T-helper 17 cell (primary cell): ENCODE results near the gene RMND5A. TPM values are rescaled to one million over a fixed set of nuclear protein-coding genes. Genes with fewer than 3 reads are reported as not detected.

Experiments used
- ATAC-seq: fragments of 150-1000 bp; cut with Tn5 transposase; 2 replicates; pipeline ENCODE4 v1.10.0; 2021; ENCODE audit warnings: mild to moderate bottlenecking, moderate library complexity
- DNase-seq, 3 donors: peaks; one replicate each; pipeline versions ENCODE4 v3.0.0 to v3.0.0-alpha.2; 2020 to 2021
- H3K9me3 ChIP-seq: one replicate; pipeline ENCODE4 v1.7.0; 2013; ENCODE audit warnings: low read length, mild to moderate bottlenecking; ENCODE audit not compliant: control insufficient read depth, poor library complexity, severe bottlenecking
- H3K27ac Mint-ChIP-seq: one replicate; pipeline ENCODE4 v1.8.0; 2022; ENCODE audit warnings: mild to moderate bottlenecking, moderate library complexity, mixed read lengths
- H3K27me3 Mint-ChIP-seq: one replicate; pipeline ENCODE4 v1.8.0; 2022; ENCODE audit warnings: mixed read lengths
- H3K36me3 Mint-ChIP-seq: one replicate; pipeline ENCODE4 v1.8.0; 2022; ENCODE audit warnings: low read depth, mixed read lengths
- H3K4me1 Mint-ChIP-seq: one replicate; pipeline ENCODE4 v1.8.0; 2022; ENCODE audit warnings: mild to moderate bottlenecking, mixed read lengths
- H3K4me3 Mint-ChIP-seq: one replicate; pipeline ENCODE4 v1.8.0; 2022; ENCODE audit warnings: mild to moderate bottlenecking, moderate library complexity, mixed read lengths
- total RNA-seq, 4 donors: library from RNA in 2 of 4; stranded (reverse) in 2 of 4; gene quantifications; one replicate each; pipeline ENCODE4 v1.2.3 and lab custom pipeline; 2022 to 2026

The RMND5A gene
- total RNA-seq, 2 donors from 2014 or later = 28.4 to 42.3 TPM

DNA sequence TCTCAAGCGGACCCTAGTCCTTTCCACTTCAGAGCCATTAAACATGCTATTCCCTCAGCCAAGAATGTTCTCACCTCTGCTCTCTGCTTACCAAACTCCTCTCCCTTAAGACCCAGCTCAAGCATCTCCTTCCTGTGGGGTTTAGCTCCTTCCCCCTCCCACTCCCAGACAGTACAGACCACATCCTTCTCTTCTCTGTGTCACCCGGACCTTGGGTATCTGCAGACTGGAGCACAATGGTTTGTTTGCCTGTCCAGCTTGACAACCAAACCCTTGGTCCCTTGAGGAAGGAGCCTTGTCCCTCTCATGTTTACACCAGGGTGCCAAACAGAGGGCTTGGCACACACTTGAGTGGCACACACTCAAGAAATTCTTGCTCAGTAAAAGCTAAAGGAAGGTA, 74.8 kb downstream of the RMND5A start:
- DNase-seq (no peak), ATAC-seq (no peak)
- peaks cover 35% of the 10 kb centered on the region for H3K27me3 Mint-ChIP-seq
- no peak overlapping the region for H3K27ac Mint-ChIP-seq
- no peak overlapping the region for H3K4me3 Mint-ChIP-seq
- peaks cover 6% of the 10 kb centered on the region for H3K9me3 ChIP-seq
- H3K36me3 Mint-ChIP-seq = peaks cover 5% of the 10 kb centered on the region
- peaks cover 18% of the 10 kb centered on the region for H3K4me1 Mint-ChIP-seq

DNA sequence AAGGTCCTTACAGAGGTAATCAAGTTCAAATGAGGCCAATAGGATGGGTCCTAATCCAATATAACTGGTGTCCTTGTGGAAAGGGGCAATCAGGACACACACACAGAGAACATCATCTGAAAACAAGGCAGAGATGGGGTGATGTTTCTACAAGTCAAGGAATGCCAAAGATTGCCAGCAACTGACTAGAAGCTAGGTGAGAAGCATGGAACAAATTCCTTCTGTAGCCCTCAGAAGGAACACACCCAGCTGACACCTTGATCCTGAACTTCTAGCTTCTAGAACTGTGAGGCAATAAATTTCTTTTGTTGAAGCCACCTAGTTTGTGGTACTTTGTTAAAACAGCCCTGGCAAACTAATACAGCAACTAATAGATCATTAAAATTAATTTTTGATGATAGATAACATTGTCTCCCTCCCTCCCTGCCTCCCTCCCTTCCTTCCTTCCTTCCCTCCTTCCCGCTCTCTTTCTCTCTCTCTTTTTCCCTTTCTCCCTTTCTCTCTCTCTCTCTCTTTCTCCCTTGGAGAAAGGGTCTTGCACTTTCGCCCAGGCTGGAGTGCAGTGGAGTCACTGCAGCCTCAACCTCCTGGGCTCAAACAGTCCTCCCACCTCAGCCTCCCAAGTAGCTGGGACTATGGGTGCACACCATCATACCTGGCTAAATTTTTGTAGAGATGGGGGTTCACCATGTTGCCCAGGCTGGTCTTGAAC, 80.9 kb downstream of the RMND5A start:
- ATAC-seq = no peak
- Mint-ChIP-seq H3K27ac (no peak overlapping the region), H3K4me1 (no peaks in the 10 kb centered on the region), H3K27me3 (peaks cover 6% of the 10 kb centered on the region), H3K36me3 (peaks cover 2% of the 10 kb centered on the region), H3K4me3 (no peak overlapping the region)
- DNase-seq = no peak
- H3K9me3 ChIP-seq = peaks cover 6% of the 10 kb centered on the region

GRCh38 chr2:86806059-86806857, 86.2 kb downstream of the RMND5A start:
- Mint-ChIP-seq H3K4me1 (peaks cover 17% of the 10 kb centered on the region), H3K4me3 (no peak overlapping the region), H3K27ac (no peak overlapping the region), H3K27me3 (peaks cover 30% of the 10 kb centered on the region), H3K36me3 (peaks cover 2% of the 10 kb centered on the region)
- no peaks in the 10 kb centered on the region for H3K9me3 ChIP-seq
- ATAC-seq (no peak), DNase-seq (no peak)

- H3K27ac Mint-ChIP-seq = peak overlapping the region; percentile 4
- peaks cover 38% of the 10 kb centered on the region for H3K27me3 Mint-ChIP-seq
- DNase-seq (no peak), ATAC-seq (no peak)
- peak overlapping the region; percentile 98 for H3K4me3 Mint-ChIP-seq
- peaks cover 17% of the 10 kb centered on the region for H3K4me1 Mint-ChIP-seq
- peaks cover 2% of the 10 kb centered on the region for H3K36me3 Mint-ChIP-seq
- H3K9me3 ChIP-seq = no peaks in the 10 kb centered on the region
These were observed 87.0 kb downstream of the RMND5A start for GRCh38 chr2:86807133-86807467.

DNA sequence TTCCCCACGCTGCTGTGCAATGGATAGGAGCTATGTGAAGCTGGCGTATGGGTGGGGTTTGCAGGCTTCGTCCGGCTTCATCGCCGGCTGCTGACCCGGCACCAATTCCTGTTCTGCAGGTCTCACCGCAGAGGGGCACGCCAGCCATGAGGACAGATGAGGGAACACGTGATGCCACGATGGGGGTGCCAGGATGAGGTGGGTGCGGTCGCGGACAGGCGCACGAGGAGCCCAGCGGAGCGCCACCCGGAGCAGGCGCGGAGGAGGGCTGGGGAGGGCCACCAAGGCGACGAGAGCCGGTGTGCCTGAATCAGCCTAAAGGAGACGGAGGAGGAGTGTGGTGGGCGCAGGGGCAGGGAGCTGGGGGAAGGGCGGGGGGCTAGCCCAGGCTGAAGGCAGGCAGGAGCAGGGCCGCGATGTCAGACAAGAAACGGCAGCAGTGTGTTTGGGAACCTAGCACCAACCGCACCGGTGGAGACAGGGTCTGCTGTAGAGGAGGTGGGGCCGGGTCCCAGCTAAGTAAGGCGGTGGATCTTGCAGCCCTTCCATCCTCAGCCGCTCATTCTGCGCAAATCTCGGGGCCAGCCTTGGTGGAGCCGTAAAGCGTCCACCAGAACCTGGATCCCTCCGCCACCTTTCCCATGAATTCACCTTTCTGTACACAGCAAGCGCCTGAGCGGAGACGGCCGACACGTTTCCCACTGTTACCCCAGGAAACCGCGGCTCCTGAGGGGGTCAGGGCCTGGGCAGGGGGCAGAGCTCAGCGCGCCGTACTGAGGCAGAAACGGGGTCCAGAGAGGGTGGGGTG, 87.6 kb downstream of the RMND5A start:
- Mint-ChIP-seq H3K4me1 (peaks cover 17% of the 10 kb centered on the region), H3K36me3 (peaks cover 2% of the 10 kb centered on the region), H3K27me3 (peaks cover 44% of the 10 kb centered on the region), H3K4me3 (peak overlapping the region; percentile 98), H3K27ac (peak overlapping the region; percentile 4)
- DNase-seq (no peak), ATAC-seq (peak; percentile 49)
- H3K9me3 ChIP-seq = no peaks in the 10 kb centered on the region

- Mint-ChIP-seq H3K4me3 (peak overlapping the region; percentile 98), H3K27me3 (peaks cover 53% of the 10 kb centered on the region), H3K36me3 (peaks cover 2% of the 10 kb centered on the region), H3K27ac (no peak overlapping the region), H3K4me1 (peaks cover 17% of the 10 kb centered on the region)
- DNase-seq (peak; percentile 74 to 87 (median 76)), ATAC-seq (peak; percentile 96)
- no peaks in the 10 kb centered on the region for H3K9me3 ChIP-seq
These were observed 88.4 kb downstream of the RMND5A start for GRCh38 chr2:86808315-86809161.

DNA sequence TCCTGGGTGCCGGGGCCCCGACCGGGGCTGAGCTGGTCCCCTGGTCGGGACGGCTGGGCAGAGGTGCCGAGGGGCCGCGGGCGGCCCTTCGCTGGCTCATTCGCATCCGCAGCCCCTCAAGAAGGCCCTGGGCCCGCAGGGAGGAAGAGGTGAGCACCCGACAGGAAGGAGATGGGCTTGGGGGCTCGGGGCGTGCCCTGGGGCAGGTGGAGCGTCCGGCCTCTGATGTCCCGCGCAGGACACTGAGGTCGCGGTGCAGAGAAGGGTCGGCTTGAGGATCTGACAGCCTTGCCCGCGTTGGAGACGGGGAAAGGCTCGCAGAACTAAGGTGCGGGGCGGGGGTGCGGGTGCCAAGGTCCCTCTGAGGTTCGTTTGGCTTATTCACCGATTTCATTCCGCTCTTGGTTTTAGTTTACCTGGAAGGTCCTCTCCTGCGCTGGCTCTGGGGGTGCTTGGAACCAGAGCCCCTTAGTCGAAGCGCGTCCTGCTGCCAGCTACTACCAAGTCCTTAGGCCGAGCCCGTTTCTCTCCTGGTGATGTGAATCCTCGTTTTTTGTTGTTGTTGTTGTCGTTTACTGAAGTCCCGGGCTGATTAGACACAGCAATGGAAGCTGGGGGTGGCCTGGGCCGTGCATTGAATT, 89.5 kb downstream of the RMND5A start:
- H3K4me3 Mint-ChIP-seq = no peak overlapping the region
- no peak for ATAC-seq
- H3K27me3 Mint-ChIP-seq = peaks cover 57% of the 10 kb centered on the region
- H3K4me1 Mint-ChIP-seq = peaks cover 17% of the 10 kb centered on the region
- H3K9me3 ChIP-seq = no peaks in the 10 kb centered on the region
- no peak overlapping the region for H3K27ac Mint-ChIP-seq
- peaks cover 2% of the 10 kb centered on the region for H3K36me3 Mint-ChIP-seq
- DNase-seq = no peak

GRCh38 chr2:86815611-86816010, 95.5 kb downstream of the RMND5A start:
- DNase-seq = no peak
- ATAC-seq = no peak
- no peaks in the 10 kb centered on the region for H3K9me3 ChIP-seq

DNA sequence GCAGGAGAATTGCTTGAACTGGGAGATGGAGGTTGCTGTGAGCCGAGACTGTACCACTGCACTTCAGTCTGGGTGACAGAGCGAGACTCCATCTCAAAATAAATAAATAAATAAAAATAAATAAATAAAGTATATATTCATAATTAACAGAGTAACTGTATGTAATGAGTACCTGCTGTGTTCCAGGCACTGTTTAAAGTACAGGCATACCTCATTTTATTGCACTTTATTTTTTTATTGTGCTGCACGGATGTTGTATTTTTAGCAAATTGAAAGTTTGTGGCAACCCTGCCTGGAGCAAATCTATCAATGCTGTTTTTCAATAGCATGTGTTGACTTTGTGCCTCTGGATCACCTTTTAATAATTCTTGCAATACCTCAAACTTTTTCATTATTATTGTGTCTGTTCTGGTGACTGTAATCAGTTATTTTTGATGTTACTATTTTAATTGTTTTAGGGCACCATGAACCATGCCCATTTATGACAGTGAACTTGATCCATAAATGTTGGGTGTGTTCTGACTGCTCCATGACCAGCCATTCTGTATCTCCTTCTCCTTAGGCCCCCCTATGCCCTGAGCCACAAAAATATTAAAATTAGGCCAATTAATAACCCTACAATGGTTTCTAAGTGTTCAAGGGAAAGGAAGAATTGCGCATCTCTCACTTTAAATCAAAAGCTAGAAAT, 98.2 kb downstream of the RMND5A start:
- H3K27me3 Mint-ChIP-seq = peaks cover 46% of the 10 kb centered on the region

More at GRCh38 chr2:86815611-86816010, 95.5 kb downstream of the RMND5A start:
- H3K4me1 Mint-ChIP-seq = no peaks in the 10 kb centered on the region
- no peak overlapping the region for H3K4me3 Mint-ChIP-seq
- H3K27ac Mint-ChIP-seq = no peak overlapping the region
- no peaks in the 10 kb centered on the region for H3K36me3 Mint-ChIP-seq
- peaks cover 65% of the 10 kb centered on the region for H3K27me3 Mint-ChIP-seq

DNA sequence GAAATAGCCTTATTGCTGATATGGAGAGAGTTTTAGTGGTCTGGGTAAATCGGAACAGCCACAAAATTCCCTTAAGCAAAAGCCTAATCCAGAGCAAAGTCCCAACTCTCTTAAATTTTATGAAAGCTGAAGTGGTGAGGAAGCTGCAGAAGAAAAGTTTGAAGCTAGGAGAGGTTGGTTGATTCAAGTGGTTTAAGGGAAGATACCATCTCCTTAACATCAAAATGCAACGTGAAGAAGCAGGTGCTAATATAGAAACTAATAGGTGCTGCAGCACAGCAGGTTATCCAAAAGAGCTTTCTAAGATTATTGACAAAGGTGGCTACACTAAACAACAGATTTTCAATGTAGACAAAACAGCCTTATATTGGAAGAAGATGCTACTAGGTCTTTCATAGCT, 98.9 kb downstream of the RMND5A start:
- ATAC-seq (no peak), DNase-seq (no peak)
- peaks cover 5% of the 10 kb centered on the region for H3K36me3 Mint-ChIP-seq
- no peak overlapping the region for H3K27ac Mint-ChIP-seq
- no peaks in the 10 kb centered on the region for H3K9me3 ChIP-seq
- H3K4me1 Mint-ChIP-seq = no peaks in the 10 kb centered on the region
- H3K27me3 Mint-ChIP-seq = peaks cover 39% of the 10 kb centered on the region
- no peak overlapping the region for H3K4me3 Mint-ChIP-seq

More for the DNA sequence above, 98.2 kb downstream of the RMND5A start:
- Mint-ChIP-seq H3K4me1 (no peaks in the 10 kb centered on the region), H3K27ac (no peak overlapping the region), H3K36me3 (peaks cover 2% of the 10 kb centered on the region), H3K4me3 (no peak overlapping the region)
- no peak for ATAC-seq
- H3K9me3 ChIP-seq = no peaks in the 10 kb centered on the region
- no peak for DNase-seq

DNA sequence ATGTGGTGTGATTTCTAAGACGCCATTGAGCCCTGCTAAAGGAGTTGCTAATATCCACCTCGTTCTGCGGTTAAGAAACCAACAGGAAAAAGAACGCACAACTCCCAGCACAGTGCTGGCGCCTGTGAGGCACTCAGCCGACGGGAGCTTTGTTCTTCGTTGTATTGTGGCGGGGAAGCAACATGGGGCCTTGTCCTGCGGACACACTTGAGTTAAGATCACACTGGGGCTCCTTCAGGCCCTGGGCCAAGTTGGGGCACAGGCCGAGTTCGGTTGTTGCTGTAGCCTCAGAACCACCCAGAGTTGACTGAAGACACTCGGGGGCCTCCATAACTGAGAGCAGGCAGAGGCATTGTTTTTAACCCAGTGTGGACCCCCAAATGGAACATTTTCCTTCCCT, 101.2 kb downstream of the RMND5A start:
- no peak for DNase-seq
- peaks cover 45% of the 10 kb centered on the region for H3K27me3 Mint-ChIP-seq
- H3K36me3 Mint-ChIP-seq = peaks cover 5% of the 10 kb centered on the region
- no peak for ATAC-seq
- H3K9me3 ChIP-seq = no peaks in the 10 kb centered on the region
- no peak overlapping the region for H3K4me3 Mint-ChIP-seq
- peaks cover 5% of the 10 kb centered on the region for H3K4me1 Mint-ChIP-seq
- H3K27ac Mint-ChIP-seq = no peak overlapping the region

DNA sequence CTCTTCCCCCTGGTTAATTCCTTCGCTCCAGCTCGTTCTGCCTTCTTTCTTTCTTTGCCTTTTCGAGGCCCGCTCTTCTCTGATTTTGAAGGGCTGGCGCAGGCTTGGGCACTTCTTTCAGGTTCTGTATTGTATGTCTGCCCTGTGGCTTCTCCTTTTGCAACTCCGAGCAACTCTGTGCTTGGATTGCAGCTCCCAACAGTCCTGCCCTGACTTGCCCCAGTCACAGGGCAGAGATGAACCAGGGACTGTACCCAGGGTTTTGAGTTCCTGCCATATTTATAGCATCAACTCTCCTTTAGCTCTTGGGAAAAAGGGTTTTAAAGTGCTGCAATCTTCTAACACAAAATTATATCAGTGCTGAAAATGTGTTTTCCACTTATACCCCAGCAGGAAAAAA, 101.8 kb downstream of the RMND5A start:
- peaks cover 5% of the 10 kb centered on the region for H3K36me3 Mint-ChIP-seq
- ATAC-seq = no peak
- H3K9me3 ChIP-seq = no peaks in the 10 kb centered on the region
- DNase-seq = no peak
- no peak overlapping the region for H3K4me3 Mint-ChIP-seq
- peaks cover 5% of the 10 kb centered on the region for H3K4me1 Mint-ChIP-seq
- no peak overlapping the region for H3K27ac Mint-ChIP-seq
- H3K27me3 Mint-ChIP-seq = peaks cover 41% of the 10 kb centered on the region
